ENCODE data around the gene TPSD1.
"Not testable (repeated sequence)": the region's sequence is repeated elsewhere in the genome, so short reads cannot be mapped to it uniquely, and the experiment has no call there.

The TPSD1 gene

DNA sequence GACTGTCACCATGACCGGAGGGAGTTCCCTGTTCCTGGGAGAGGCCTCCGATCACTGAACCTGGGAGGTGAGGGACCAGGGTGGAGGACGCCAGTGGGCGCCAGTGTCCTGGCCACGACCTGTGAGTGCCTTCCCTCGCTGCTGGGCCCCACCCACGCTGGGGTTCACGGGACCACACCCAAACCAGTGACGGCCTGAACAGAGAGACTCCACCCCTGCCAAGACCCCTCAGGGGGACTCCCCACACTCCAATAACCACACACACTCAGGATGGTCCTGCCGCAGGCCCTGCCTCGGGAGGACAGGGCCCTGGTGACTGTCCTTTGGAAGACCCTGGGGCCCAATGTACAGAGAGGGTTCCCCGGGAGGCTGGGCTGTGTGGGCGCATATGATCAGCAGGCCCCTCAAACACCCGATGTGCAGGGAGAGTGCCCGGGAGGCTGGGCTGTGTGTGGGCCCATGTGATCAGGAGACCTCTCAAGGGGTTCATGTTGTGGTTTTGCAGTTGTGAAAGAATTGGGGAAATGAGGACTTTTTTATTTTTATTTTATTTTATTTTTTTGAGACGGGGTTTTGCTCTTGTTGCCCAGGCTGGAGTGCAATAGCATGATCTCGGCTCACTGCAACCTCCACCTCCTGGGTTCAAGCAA, 26.6 kb downstream of the TPSD1 start:
- no peak for DNase-seq (ENCODE audit: low spot score)

DNA sequence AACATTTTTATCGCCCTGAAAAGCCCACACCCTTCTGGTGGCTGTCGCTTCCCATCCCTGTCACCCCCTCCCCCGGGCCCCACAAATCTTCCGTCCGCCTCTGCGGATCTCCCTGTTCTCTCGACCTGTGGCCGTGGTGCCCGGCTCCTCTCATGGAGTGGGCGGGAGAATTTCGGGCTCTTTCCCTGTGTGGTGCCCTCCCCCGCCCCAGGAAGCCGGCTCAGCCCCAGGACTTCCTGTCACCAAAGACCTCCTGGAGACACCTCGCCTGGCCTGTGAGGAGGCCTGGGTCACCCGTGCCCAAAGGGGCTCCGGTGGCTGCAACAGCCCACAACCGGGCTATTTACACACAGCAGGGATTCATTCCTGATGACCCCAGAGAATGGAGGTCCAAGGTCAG, 27.4 kb downstream of the TPSD1 start:
- DNase-seq (ENCODE audit: low spot score): no peak

GRCh38 chr16:1283996-1284616, 28.2 kb downstream of the TPSD1 start:
- DNase-seq (ENCODE audit: low spot score): no peak

GRCh38 chr16:1285669-1286512, 30.0 kb downstream of the TPSD1 start:
- no peak for DNase-seq (ENCODE audit: low spot score)

DNA sequence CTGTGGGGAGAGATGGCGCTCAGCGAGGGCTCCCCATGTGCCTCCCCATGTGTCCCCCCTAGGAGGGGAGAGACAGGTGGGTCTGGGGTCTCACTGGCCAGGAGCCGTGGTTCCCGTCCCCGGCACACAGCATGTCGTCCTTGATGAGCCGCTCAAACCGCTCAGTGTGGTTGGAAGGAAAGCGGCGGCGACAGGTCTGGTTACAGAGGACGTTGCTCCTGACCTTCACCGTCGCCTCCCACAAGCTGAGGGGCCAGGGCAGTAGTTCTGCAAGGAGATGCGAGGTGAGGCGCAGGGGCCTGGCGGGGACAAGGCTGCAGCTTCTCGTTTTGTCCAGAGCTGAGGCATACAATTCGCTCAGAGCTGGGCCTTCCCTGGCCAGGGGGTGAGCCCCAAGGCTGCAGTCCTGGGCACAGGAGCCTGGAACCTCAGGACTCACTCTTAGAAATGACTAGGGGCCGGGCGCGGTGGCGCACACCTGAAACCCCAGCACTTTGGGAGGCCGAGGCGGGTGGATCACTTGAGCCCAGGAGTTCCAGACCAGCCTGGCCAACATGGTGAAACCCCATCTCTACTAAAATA, 30.7 kb downstream of the TPSD1 start:
- DNase-seq (ENCODE audit: low spot score): no peak

- no peak for DNase-seq (ENCODE audit: low spot score)
Measured at GRCh38 chr16:1287982-1288670, 32.3 kb downstream of the TPSD1 start.

GRCh38 chr16:1288813-1289476, 33.1 kb downstream of the TPSD1 start:
- DNase-seq (ENCODE audit: low spot score): no peak

- no peak for DNase-seq (ENCODE audit: low spot score)
Measured at GRCh38 chr16:1289477-1289866, 33.6 kb downstream of the TPSD1 start.

GRCh38 chr16:1290063-1290501, 34.2 kb downstream of the TPSD1 start:
- DNase-seq (ENCODE audit: low spot score): no peak

DNA sequence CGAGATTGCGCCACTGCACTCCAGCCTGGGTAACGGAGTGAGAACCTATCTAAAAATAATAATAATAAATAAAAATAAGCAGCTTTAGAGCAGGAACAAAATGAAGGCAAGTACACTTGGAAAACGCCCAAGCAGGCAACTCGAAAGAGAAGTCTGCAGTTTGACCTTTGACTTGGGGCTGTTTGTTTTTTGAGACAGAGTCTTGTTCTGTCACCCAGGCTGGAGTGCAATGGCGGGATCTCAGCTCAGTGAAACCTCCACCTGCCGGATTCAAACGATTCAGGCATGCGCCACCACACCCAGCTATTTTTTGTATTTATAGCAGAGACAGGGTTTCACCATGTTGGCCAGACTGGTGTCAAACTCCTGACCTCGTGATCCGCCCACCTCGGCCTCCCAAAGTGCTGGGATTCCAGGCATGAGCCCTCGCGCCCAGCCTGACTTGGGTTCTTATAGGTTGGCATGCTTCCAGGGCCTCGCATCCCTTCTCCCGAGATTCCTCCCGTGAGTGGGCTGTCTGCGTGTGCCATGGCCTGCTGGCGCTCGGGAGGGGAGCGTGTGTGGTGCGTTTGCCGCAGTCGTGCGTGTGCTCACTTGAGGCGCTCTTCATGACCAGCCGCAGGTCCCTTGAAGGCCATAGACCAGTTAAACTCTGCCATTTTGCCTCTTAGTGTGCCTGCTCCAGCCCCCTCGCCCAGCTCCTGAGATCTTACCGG, 35.1 kb downstream of the TPSD1 start:
- no peak for DNase-seq (ENCODE audit: low spot score)

DNA sequence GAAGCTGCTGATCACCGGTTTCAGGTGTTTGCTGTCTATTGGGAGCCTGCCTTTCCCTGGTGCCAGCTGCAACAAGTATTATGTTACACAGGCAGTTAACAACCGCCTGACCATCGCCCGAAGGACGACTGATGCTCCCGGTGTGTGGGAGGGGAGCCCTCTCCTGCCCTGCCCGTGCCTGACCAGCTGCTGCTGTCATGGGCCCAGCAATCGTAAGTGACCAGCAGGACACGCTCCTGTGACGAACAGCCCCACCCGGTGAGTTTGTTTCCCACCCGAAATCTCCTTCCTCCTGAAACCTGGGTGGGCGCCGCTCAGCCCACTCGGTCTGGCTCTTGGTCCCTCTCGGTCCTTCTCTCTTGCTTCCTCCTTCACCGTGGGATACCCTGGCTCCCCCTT, 35.7 kb downstream of the TPSD1 start:
- DNase-seq (ENCODE audit: low spot score): no peak

- not testable (repeated sequence) for DNase-seq (ENCODE audit: low spot score)
Measured at GRCh38 chr16:1292208-1292607, 36.3 kb downstream of the TPSD1 start.

GRCh38 chr16:1292808-1293207, 36.9 kb downstream of the TPSD1 start:
- not testable (repeated sequence) for DNase-seq (ENCODE audit: low spot score)

DNA sequence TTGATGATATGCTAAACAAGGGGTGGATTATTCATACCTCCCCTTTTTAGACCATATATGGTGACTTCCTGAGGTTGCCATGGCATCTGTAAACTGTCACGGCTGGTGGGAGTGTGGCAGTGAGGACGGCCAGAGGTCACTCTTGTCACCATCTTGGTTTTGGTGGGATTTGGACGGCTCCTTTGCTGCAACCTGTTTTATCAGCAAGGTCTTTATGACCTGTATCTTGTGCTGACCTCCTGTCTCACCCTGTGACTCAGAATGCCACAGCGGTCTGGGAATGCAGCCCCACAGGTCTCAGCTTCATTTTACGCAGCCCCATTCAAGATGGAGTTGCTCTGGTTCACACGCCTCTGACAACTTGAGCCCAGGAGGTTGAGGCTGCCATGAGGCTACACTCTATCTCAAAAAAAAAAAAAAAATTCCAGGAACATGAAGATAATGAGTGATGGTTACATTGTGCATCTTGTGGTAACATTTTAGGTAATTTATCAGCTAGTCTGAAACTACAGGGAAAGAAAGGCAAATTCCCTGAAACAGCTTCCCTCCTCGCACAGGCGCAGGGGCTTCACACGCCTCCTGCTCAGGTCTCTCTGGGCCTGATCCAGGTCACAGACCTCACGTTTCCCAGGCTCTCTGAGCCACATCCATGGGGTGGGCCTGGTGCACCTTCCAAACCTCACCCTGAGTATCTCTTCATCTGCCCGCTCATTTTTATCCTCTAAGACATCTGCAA, 38.2 kb downstream of the TPSD1 start:
- peak; percentile 63 for DNase-seq (ENCODE audit: low spot score)

GRCh38 chr16:1295465-1295864, 39.6 kb downstream of the TPSD1 start:
- no peak for DNase-seq (ENCODE audit: low spot score)

GRCh38 chr16:1296688-1297017, 40.8 kb downstream of the TPSD1 start:
- DNase-seq (ENCODE audit: low spot score): not testable (repeated sequence)

- no peak for DNase-seq (ENCODE audit: low spot score)
Measured at GRCh38 chr16:1297018-1297696, 41.3 kb downstream of the TPSD1 start.

DNA sequence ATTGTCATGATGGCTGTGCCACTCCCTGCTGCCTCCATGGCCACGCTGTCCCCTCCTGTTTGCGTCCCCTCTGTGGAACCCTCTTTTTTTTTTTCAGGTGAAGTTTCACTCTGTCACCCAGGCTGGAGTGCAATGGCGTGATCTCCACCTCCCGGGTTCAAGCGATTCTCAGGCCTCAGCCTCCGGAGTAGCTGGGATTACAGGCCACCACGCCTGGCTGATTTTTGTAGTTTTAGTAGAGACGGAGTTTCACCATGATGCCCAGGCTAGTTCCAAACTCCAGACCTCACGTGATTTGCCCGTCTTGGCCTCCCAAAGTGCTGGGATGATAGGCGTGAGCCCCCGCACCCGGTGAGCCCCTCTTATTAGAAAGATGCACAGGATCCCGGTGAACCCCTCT, 42.5 kb downstream of the TPSD1 start:
- DNase-seq (ENCODE audit: low spot score): no peak

DNA sequence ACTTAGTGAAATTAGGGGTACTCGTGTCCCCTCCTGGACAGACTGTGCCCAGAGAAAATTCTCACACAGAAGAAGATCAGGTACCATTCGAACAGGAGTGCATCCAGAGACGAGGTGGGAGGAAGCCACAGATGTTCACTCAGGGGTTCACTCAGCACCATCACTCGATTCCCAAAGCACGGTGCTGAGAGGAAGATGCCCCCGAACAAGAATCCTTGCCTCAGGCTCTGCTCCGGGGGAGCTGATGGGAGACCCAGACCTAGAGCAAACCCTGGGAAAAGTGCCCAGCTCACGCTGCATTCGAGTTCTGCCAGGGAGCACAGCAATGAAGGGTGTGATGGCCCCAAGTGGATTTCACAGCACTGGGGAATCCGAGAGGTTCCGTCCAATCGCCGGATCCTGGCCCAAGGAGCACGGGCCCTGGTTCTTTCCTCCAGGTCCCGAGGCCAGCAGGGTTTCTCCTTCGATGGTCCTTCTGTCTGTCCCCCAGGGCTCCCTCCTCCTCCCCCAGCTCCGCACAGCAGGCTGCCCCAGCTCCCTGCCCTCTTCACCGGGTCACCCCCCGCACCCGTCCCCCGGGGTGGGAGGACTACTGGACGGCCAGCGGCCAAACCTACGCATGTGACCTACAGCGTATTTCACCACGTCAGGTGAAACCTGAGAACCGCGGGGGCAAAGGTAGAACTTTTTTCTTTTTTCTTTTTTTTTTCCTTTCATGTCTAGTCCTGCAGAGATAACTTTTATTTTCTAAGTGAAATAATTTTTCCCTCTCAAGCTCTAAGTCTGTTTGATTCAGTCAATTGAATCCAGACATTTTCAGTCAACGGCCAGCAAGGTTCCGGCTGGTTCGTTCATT, 43.4 kb downstream of the TPSD1 start:
- DNase-seq (ENCODE audit: low spot score): no peak
